Osteocyte (in vitro differentiated cells): ENCODE data around the gene GTF2A1. TPM values are rescaled to one million over a fixed set of nuclear protein-coding genes. Genes with fewer than 3 reads are reported as not detected.
A peak's percentile ranks its signal among the peaks of the same experiment; 100 is the strongest.

Experiments used
- DNase-seq: peaks from one replicate; pipeline ENCODE4 v3.0.0; 2021; ENCODE audit warnings: mixed read lengths; ENCODE audit not compliant: unreplicated experiment; ENCODE audit errors: extremely low spot score
- H3K27ac Mint-ChIP-seq: one replicate; pipeline ENCODE4 v1.8.0; 2021; ENCODE audit warnings: mild to moderate bottlenecking, mixed read lengths; ENCODE audit not compliant: unreplicated experiment
- H3K27me3 Mint-ChIP-seq: one replicate; pipeline ENCODE4 v1.8.0; 2021; ENCODE audit warnings: mixed read lengths; ENCODE audit not compliant: unreplicated experiment
- H3K36me3 Mint-ChIP-seq: one replicate; pipeline ENCODE4 v1.8.0; 2021; ENCODE audit warnings: mixed read lengths; ENCODE audit not compliant: unreplicated experiment
- H3K4me1 Mint-ChIP-seq: one replicate; pipeline ENCODE4 v1.8.0; 2021; ENCODE audit warnings: mixed read lengths; ENCODE audit not compliant: unreplicated experiment
- H3K4me3 Mint-ChIP-seq: one replicate; pipeline ENCODE4 v1.8.0; 2021; ENCODE audit warnings: mild to moderate bottlenecking, moderate library complexity, mixed read lengths; ENCODE audit not compliant: unreplicated experiment
- H3K9me3 Mint-ChIP-seq: one replicate; pipeline ENCODE4 v1.8.0; 2021; ENCODE audit warnings: mixed read lengths; ENCODE audit not compliant: unreplicated experiment
- total RNA-seq: library from RNA; stranded (reverse); gene quantifications from 2 replicates; pipeline ENCODE4 v1.2.1, GENCODE V29; 2021
- TF ChIP-seq, protein P1 (sequence below): fragments of 200-600 bp; sonication (generic); IDR thresholded peaks from 2 replicates; pipeline ENCODE4 v1.5.0; 2021; ENCODE audit warnings: antibody characterized with exemption, mild to moderate bottlenecking, moderate library complexity

GTF2A1 gene
- total RNA-seq, 1 donor from 2014 or later = 40.8 TPM

DNA sequence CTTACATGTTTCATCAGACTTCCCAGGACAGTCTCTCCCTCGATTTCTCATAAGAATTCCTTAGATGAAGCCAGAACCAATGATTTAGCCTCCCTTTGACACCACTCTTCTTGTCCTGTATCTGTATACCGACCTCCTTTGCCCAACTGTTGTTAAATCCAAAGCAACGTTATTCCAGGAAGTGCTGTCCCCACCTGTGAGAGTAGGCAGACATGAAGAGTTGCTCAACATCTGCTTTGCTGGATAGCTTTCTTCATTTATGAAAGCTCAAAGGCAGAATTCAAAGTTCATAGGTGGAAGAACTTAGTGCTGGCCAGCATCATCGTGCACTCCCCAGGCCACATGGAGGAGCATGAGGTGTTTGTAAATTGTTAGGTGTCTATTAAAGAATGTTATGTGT is 55.6 kb downstream of the GTF2A1 start:
- DNase-seq = no peak
- TF ChIP-seq, protein P1, sequence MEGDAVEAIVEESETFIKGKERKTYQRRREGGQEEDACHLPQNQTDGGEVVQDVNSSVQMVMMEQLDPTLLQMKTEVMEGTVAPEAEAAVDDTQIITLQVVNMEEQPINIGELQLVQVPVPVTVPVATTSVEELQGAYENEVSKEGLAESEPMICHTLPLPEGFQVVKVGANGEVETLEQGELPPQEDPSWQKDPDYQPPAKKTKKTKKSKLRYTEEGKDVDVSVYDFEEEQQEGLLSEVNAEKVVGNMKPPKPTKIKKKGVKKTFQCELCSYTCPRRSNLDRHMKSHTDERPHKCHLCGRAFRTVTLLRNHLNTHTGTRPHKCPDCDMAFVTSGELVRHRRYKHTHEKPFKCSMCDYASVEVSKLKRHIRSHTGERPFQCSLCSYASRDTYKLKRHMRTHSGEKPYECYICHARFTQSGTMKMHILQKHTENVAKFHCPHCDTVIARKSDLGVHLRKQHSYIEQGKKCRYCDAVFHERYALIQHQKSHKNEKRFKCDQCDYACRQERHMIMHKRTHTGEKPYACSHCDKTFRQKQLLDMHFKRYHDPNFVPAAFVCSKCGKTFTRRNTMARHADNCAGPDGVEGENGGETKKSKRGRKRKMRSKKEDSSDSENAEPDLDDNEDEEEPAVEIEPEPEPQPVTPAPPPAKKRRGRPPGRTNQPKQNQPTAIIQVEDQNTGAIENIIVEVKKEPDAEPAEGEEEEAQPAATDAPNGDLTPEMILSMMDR = no peak
- Mint-ChIP-seq H3K4me3 (no peak overlapping the region), H3K9me3 (no peaks in the 10 kb centered on the region), H3K36me3 (no peaks in the 10 kb centered on the region), H3K27ac (no peak overlapping the region), H3K27me3 (no peaks in the 10 kb centered on the region), H3K4me1 (peaks cover 8% of the 10 kb centered on the region)

DNA sequence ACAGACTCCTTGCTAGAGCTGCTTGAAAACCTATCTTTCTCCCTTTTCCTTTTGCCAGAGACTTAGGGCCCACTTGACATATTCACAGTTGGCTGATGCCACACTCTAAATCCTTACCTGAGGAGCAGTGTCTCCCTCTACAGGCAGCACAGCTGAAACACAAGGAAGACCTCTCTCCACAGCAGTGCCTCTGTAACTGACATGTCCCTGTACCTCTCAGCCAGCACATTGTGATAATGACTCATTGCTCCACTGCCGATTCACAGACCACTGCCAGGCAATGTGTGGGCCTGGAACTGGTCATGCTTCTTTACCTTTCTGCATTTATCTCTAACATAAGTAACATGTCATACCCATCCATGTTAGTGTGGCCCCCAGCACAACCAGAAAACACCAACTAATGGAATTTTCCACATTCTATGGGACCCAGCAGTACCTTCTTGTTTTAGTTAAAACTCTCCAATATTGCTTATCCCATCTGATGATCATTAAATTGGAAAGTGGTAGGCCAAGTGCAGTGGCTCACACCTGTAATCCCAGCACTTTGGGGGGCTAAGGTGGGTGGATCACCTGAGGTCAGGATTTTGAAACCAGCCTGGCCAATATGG is 56.5 kb downstream of the GTF2A1 start:
- Mint-ChIP-seq H3K36me3 (no peaks in the 10 kb centered on the region), H3K4me1 (no peaks in the 10 kb centered on the region), H3K27me3 (no peaks in the 10 kb centered on the region), H3K27ac (no peak overlapping the region), H3K4me3 (no peak overlapping the region), H3K9me3 (no peaks in the 10 kb centered on the region)
- TF ChIP-seq, protein P1 = peak; percentile 51
- DNase-seq = no peak

DNA sequence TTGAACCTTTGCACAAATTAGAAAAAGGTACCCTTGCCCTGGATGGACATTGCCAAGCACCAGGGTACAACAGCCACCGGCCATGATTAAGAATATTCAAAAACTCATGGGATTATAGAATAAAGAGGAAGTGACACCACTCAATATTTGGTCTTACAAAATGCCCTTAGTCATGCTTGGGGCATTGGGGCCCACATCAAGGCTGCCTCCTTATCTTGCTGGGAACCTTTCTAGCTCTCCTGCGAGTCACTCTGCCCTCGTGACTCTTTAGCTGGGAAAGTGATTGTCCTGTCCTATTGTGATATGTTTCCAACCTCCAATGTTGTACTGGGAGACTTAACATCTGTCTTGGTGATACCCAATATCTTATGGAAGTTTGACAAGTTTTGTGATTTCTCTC is 57.8 kb downstream of the GTF2A1 start:
- no peak overlapping the region for H3K27ac Mint-ChIP-seq
- no peaks in the 10 kb centered on the region for H3K36me3 Mint-ChIP-seq
- no peaks in the 10 kb centered on the region for H3K27me3 Mint-ChIP-seq
- no peak for DNase-seq
- no peak overlapping the region for H3K4me3 Mint-ChIP-seq
- TF ChIP-seq, protein P1 = no peak
- H3K4me1 Mint-ChIP-seq = no peaks in the 10 kb centered on the region
- no peaks in the 10 kb centered on the region for H3K9me3 Mint-ChIP-seq

DNA sequence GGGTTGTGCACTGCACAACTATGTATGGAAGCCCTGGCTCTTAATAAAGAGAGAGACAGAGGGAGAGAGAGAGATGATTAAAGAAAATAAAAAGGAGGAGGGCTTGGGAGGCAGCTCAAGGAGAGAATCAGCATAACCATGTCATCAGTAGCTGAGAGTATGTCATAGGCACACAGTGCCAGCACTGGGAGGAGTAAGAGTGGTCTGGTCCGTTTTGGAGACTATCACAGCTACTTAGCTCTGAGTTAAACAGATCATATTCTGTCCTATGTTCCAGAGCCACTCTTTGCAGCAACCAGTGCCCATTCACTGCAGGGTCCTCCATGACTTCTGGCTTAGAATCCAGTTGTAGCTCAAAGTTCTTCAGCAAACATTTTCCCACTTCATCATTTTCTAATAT is 59.0 kb downstream of the GTF2A1 start:
- H3K4me3 Mint-ChIP-seq = no peak overlapping the region
- TF ChIP-seq, protein P1 = no peak
- H3K4me1 Mint-ChIP-seq = no peaks in the 10 kb centered on the region
- H3K36me3 Mint-ChIP-seq = no peaks in the 10 kb centered on the region
- no peaks in the 10 kb centered on the region for H3K27me3 Mint-ChIP-seq
- no peak for DNase-seq
- no peak overlapping the region for H3K27ac Mint-ChIP-seq
- H3K9me3 Mint-ChIP-seq = no peaks in the 10 kb centered on the region

DNA sequence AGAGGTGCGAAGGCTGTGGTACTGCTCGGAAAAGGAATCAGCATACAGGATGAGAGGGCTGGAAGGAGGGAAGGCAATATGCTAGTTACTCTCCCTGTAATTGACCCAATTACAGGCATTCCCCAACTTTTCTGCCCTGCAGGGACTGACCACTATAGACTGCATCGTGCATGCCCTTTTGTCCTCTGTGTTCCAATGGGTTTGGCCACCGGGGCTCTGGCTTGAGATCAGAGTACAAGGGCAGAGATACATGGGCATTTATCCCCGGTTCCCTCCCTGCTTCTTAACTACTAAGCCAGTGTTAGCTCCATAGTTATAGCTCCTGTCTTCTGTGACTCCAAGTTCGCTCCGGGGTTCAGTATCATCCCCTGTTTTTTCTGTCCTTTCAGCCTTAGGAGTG is 59.7 kb downstream of the GTF2A1 start:
- no peak overlapping the region for H3K27ac Mint-ChIP-seq
- H3K36me3 Mint-ChIP-seq = no peaks in the 10 kb centered on the region
- H3K9me3 Mint-ChIP-seq = no peaks in the 10 kb centered on the region
- TF ChIP-seq, protein P1 = no peak
- H3K27me3 Mint-ChIP-seq = no peaks in the 10 kb centered on the region
- H3K4me3 Mint-ChIP-seq = no peak overlapping the region
- no peak for DNase-seq
- H3K4me1 Mint-ChIP-seq = no peaks in the 10 kb centered on the region
